Measurements from ENCODE around the gene NLRP7.
"Not testable (repeated sequence)": the region's sequence is repeated elsewhere in the genome, so short reads cannot be mapped to it uniquely, and the experiment has no call there.

Gene NLRP7

DNA sequence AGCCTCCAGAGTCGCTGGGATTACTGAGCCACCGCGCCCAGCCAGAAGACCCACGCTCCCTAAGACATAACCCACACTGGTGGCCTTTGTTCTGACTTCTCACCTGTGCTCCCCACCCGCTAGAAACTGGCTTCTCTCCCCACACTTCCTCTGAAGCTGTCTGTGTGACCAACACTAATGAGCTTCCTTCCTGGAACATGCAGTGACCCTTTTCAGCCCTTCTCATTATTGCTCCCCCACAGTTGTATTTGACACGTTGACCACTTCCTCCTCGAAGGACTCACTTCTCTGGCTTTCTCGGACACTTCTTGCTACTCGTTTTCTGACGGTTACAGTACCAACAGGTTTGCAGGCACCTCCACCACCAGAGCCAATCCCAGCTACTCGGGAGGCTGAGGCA lies 30.5 kb downstream of the NLRP7 start:
- Histone ChIP-seq H3K4me1 (ENCODE audit: control insufficient read depth, insufficient read depth, low read length) (no peaks in the 10 kb centered on the region), H3K9ac (ENCODE audit: low read length) (no peak overlapping the region), H3K4me3 (ENCODE audit: low read length) (no peak overlapping the region), H3K9me3 (ENCODE audit: control insufficient read depth, low read length) (no peaks in the 10 kb centered on the region), H3K27me3 (ENCODE audit: control insufficient read depth, insufficient read depth, low read length) (no peaks in the 10 kb centered on the region), H3K36me3 (ENCODE audit: control insufficient read depth, insufficient read depth, low read length) (no peaks in the 10 kb centered on the region)

DNA sequence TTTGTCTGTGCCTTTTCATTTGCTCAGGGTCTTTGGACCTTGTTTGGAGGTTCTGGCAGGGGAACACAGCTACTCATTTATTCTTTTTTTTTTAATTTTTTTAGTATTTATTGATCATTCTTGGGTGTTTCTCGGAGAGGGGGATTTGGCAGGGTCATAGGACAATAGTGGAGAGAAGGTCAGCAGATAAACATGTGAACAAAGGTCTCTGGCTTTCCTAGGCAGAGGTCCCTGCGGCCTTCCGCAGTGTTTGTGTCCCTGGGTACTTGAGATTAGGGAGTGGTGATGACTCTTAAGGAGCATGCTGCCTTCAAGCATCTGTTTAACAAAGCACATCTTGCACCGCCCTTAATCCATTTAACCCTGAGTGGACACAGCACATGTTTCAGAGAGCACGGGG lies 39.4 kb downstream of the NLRP7 start:
- not testable (repeated sequence) for H3K36me3 ChIP-seq (ENCODE audit: control insufficient read depth, insufficient read depth, low read length); H3K9me3 ChIP-seq (ENCODE audit: control insufficient read depth, low read length); H3K9ac ChIP-seq (ENCODE audit: low read length); H3K4me3 ChIP-seq (ENCODE audit: low read length); H3K4me1 ChIP-seq (ENCODE audit: control insufficient read depth, insufficient read depth, low read length); H3K27me3 ChIP-seq (ENCODE audit: control insufficient read depth, insufficient read depth, low read length)

DNA sequence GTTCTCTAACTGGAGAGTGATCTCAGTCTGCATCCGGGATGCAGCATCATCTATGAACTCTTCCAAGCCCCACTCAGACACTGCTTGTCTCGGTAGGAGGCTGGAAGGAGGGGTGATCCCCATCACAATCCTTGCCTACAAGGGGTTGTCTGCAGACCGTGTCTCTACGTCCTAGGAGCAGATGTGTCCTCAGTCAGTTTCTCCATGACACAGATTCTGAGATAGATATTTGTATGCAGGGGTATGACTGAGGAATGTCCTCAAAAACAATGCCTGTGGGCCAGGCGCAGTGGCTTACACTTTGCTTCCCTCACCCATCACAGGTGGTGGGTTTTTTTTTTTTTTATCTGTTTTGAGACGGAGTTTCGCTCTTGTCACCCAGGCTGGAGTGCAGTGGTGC lies 40.5 kb downstream of the NLRP7 start:
- H3K9me3 ChIP-seq (ENCODE audit: control insufficient read depth, low read length): no peaks in the 10 kb centered on the region
- no peaks in the 10 kb centered on the region for H3K4me1 ChIP-seq (ENCODE audit: control insufficient read depth, insufficient read depth, low read length)
- no peaks in the 10 kb centered on the region for H3K36me3 ChIP-seq (ENCODE audit: control insufficient read depth, insufficient read depth, low read length)
- H3K4me3 ChIP-seq (ENCODE audit: low read length): no peak overlapping the region
- H3K9ac ChIP-seq (ENCODE audit: low read length): no peak overlapping the region
- H3K27me3 ChIP-seq (ENCODE audit: control insufficient read depth, insufficient read depth, low read length): peaks cover 5% of the 10 kb centered on the region

DNA sequence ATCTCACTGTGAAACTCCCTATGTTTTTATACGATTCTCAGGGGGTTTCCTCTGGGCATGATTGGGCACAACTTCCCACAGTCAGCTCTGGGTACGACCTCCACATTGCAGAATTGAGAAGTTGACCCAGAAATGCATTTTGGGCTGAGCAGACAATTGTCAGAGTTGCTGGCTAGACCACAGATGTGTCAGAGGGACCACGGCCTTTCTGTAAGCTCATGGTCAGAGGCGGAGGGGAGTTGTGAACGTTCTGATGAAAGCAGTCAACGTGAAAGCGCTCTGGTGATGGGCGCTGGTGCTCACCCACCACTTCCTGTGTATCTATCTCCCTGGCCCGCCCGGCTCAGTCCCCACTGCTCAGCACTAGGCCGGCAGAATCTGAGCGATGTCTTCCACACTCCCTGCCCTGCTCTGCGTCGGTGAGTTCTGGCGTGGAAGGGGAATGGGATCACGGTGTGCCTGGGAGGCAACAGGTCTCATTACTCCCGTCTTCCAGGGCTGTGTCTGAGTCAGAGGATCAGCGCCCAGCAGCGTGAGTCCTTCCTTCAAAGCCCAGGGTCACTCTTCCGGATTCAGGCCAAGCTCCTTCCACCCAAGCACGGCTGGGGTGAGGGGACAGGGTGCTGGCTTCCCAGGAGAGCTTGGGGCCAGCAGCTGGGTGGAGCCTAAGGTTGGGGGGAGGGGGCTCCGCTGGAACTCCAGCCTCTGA lies 41.4 kb downstream of the NLRP7 start, which contains the start of gene NCR1:
Gene NCR1, plus strand, starts transcription at position 346 of the 709 bp plus-strand sequence. Its CDS starts 40 bp downstream, at position 386.
- Histone ChIP-seq H3K9me3 (ENCODE audit: control insufficient read depth, low read length) (no peaks in the 10 kb centered on the region), H3K27me3 (ENCODE audit: control insufficient read depth, insufficient read depth, low read length) (peaks cover 5% of the 10 kb centered on the region), H3K36me3 (ENCODE audit: control insufficient read depth, insufficient read depth, low read length) (no peaks in the 10 kb centered on the region), H3K4me1 (ENCODE audit: control insufficient read depth, insufficient read depth, low read length) (no peaks in the 10 kb centered on the region), H3K4me3 (ENCODE audit: low read length) (no peak within 1 kb of the TSS), H3K9ac (ENCODE audit: low read length) (no peak within 1 kb of the TSS)

DNA sequence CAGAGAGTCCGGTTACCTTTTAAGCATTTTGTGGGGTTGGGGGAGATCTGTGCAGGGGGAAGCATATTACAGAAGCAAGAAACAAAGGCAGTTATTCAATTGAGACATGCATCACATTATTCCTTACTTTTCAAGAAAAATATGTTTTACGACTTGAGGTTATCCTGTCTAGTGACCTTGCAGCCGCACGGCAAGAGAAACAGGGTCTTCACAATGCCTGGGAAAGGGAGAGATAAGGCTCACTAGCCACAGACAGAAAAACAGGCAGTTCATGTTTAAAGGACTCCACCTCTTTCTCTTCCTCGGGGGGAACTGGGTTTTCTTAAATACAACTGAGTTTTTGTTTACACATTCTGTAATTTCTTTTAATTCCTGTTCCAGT lies 41.9 kb downstream of the NLRP7 start:
- Histone ChIP-seq H3K4me3 (ENCODE audit: low read length) (no peak overlapping the region), H3K36me3 (ENCODE audit: control insufficient read depth, insufficient read depth, low read length) (no peaks in the 10 kb centered on the region), H3K9me3 (ENCODE audit: control insufficient read depth, low read length) (no peaks in the 10 kb centered on the region), H3K9ac (ENCODE audit: low read length) (no peak overlapping the region), H3K27me3 (ENCODE audit: control insufficient read depth, insufficient read depth, low read length) (peaks cover 5% of the 10 kb centered on the region), H3K4me1 (ENCODE audit: control insufficient read depth, insufficient read depth, low read length) (no peaks in the 10 kb centered on the region)

DNA sequence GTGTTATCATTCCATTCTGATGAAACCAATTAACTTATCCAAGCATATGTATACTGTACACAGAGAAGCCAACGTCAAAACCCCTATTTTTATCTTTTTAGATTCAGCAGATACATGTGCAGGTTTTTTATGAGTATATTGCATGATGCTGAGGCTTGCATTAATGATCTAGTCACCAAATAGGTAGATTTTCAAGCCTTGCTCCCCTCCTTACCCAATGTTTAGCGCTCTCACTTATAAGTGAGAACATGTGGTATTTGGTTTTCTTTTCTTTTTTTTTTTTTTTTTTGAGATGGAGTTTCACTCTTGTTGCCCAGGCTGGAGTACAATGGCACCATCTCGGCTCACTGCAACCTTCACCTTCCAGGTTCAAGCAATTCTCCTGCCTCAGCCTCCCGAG lies 43.1 kb downstream of the NLRP7 start:
- not testable (repeated sequence) for H3K36me3 ChIP-seq (ENCODE audit: control insufficient read depth, insufficient read depth, low read length); H3K9ac ChIP-seq (ENCODE audit: low read length); H3K4me3 ChIP-seq (ENCODE audit: low read length); H3K9me3 ChIP-seq (ENCODE audit: control insufficient read depth, low read length); H3K4me1 ChIP-seq (ENCODE audit: control insufficient read depth, insufficient read depth, low read length); H3K27me3 ChIP-seq (ENCODE audit: control insufficient read depth, insufficient read depth, low read length)

DNA sequence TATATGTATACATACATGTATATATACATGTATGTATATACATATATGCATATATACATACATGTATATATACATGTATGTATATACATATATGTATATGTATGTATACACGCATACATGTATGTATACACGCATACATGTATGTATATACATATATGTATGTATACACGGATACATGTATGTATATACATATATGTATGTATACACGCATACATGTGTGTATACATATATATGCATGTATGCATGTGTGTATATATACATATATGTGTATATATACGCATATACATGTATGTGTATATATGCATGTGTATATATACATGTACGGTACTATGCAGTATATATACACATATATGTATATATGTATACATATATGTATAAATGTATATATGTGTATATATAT lies 44.0 kb downstream of the NLRP7 start:
- H3K27me3 ChIP-seq (ENCODE audit: control insufficient read depth, insufficient read depth, low read length): peaks cover 5% of the 10 kb centered on the region

DNA sequence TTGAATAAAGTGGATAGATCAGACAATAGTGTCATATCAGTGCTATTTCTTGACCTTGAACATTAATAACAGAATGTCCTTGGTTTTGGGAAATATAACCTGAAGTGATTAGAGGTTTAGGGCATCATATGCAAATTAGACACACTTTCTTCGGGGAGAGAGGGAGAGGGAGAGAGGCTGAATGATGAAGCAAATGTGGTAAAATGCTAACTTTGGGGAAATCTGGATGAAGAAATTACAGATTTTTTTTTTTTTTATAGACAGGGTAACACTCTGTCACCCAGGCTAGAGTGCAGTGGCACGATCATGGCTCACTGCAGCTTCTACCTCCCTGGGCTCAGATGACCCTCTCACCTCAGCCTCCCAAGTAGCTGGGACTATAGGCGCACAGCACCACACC lies 45.3 kb downstream of the NLRP7 start:
- Histone ChIP-seq H3K4me1 (ENCODE audit: control insufficient read depth, insufficient read depth, low read length) (no peaks in the 10 kb centered on the region), H3K36me3 (ENCODE audit: control insufficient read depth, insufficient read depth, low read length) (no peaks in the 10 kb centered on the region), H3K4me3 (ENCODE audit: low read length) (no peak overlapping the region), H3K9ac (ENCODE audit: low read length) (no peak overlapping the region), H3K9me3 (ENCODE audit: control insufficient read depth, low read length) (no peaks in the 10 kb centered on the region), H3K27me3 (ENCODE audit: control insufficient read depth, insufficient read depth, low read length) (peaks cover 5% of the 10 kb centered on the region)

More for the DNA sequence above, 44.0 kb downstream of the NLRP7 start:
- H3K36me3 ChIP-seq (ENCODE audit: control insufficient read depth, insufficient read depth, low read length): no peaks in the 10 kb centered on the region
- H3K4me3 ChIP-seq (ENCODE audit: low read length): no peak overlapping the region
- H3K9ac ChIP-seq (ENCODE audit: low read length): no peak overlapping the region
- no peaks in the 10 kb centered on the region for H3K4me1 ChIP-seq (ENCODE audit: control insufficient read depth, insufficient read depth, low read length)
- H3K9me3 ChIP-seq (ENCODE audit: control insufficient read depth, low read length): no peaks in the 10 kb centered on the region

DNA sequence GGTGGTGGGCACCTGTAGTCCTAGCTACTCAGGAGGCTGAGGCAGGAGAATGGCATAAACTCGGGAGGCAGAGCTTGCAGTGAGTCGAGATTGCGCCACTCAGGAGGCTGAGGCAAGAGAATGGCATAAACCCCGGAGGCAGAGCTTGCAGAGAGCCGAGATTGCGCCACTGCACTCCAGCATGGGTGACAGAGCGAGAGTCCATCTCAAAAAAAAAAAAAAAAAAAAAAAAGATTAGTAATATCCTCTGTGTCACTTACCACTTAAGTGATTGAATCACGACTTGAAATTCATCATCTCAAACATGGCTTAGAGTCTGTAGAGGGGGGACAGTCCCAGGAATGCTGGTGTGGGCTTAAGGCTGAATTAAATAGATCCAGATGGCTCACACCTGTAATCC lies 46.2 kb downstream of the NLRP7 start:
- not testable (repeated sequence) for H3K4me1 ChIP-seq (ENCODE audit: control insufficient read depth, insufficient read depth, low read length)

DNA sequence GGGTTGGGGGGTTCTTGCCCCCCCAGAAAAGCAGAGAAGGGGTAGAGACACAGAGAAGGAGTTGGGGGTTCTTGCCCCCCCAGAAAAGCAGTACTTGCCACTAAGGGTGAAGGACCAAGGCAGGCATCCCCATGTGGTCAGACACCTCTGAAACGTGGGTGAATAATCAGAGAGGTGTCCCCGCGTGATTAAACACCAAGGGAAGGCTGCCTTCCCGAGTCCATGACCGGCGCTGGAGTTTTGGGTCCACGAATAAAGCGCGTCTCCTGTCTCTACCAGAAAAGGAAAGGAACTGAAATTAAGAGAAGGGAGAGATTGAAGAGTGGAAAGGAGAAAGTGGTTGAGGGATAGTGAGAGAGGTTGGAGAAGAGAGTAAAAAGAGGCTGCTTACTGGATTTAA lies 47.7 kb downstream of the NLRP7 start:
- not testable (repeated sequence) for H3K36me3 ChIP-seq (ENCODE audit: control insufficient read depth, insufficient read depth, low read length); H3K9me3 ChIP-seq (ENCODE audit: control insufficient read depth, low read length); H3K4me1 ChIP-seq (ENCODE audit: control insufficient read depth, insufficient read depth, low read length); H3K9ac ChIP-seq (ENCODE audit: low read length); H3K4me3 ChIP-seq (ENCODE audit: low read length); H3K27me3 ChIP-seq (ENCODE audit: control insufficient read depth, insufficient read depth, low read length)

More for the DNA sequence above, 46.2 kb downstream of the NLRP7 start:
- not testable (repeated sequence) for H3K4me3 ChIP-seq (ENCODE audit: low read length); H3K27me3 ChIP-seq (ENCODE audit: control insufficient read depth, insufficient read depth, low read length); H3K9ac ChIP-seq (ENCODE audit: low read length); H3K9me3 ChIP-seq (ENCODE audit: control insufficient read depth, low read length); H3K36me3 ChIP-seq (ENCODE audit: control insufficient read depth, insufficient read depth, low read length)

DNA sequence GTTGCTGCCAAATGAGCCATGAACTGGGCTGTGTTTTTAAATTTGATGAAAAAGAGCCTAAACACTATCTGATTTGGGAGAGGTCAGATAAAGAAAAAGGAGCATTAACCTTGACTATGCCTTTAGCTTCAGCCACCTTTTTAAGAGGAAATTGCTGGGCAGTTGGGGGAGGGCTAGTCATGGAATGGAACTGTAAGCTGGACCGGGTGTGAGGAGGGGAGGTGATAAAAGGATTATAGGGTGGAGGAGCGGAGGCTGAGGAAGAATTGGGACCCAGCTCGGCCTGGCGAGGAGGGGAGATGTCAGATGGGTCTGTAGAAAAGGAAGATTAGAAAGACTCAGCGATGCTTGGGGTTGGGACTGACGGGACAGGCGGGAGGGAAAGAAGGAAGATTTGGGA lies 48.6 kb downstream of the NLRP7 start:
- H3K27me3 ChIP-seq (ENCODE audit: control insufficient read depth, insufficient read depth, low read length); H3K9me3 ChIP-seq (ENCODE audit: control insufficient read depth, low read length); H3K4me1 ChIP-seq (ENCODE audit: control insufficient read depth, insufficient read depth, low read length); H3K4me3 ChIP-seq (ENCODE audit: low read length); H3K36me3 ChIP-seq (ENCODE audit: control insufficient read depth, insufficient read depth, low read length); H3K9ac ChIP-seq (ENCODE audit: low read length): not testable (repeated sequence)

DNA sequence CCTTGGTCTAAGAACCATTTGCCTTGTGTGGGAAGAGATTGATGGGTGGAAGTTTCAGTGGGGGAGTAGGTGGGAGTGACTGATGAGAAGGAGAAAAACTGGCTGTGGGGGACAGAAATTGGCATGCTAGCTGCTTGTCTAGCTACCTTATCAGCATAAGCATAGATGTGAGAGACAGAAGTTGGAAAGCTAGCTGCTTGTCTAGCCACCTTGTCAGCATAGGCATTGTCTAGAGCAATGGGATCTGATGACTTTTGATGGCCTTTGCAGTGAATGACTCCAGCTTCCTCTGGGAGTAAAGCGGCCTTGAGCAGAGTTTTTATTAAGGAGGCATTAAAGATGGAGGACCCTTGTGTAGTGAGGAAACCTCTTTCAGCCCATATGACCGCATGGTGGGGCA lies 51.3 kb downstream of the NLRP7 start:
- Histone ChIP-seq H3K36me3 (ENCODE audit: control insufficient read depth, insufficient read depth, low read length) (no peaks in the 10 kb centered on the region), H3K4me3 (ENCODE audit: low read length) (no peak overlapping the region)

DNA sequence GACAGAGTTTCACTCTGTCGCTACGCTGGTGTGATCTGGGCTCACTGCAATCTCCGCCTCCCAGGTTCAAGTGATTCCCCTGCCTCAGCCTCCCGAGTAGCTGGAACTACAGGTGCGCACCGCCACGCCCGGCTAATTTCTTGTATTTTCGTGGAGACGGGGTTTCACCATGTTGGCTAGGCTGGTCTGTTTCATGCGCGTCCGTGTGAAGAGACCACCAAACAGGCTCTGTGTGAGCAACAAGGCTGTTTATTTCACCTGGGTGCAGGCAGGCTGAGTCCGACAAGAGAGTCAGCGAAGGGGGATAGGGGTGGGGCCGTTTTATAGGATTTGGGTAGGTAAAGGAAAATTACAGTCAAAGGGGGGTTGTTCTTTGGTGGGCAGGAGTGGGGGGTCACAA lies 53.2 kb downstream of the NLRP7 start:
- not testable (repeated sequence) for H3K9ac ChIP-seq (ENCODE audit: low read length); H3K4me1 ChIP-seq (ENCODE audit: control insufficient read depth, insufficient read depth, low read length); H3K4me3 ChIP-seq (ENCODE audit: low read length); H3K9me3 ChIP-seq (ENCODE audit: control insufficient read depth, low read length); H3K36me3 ChIP-seq (ENCODE audit: control insufficient read depth, insufficient read depth, low read length); H3K27me3 ChIP-seq (ENCODE audit: control insufficient read depth, insufficient read depth, low read length)

More for the DNA sequence above, 51.3 kb downstream of the NLRP7 start:
- no peaks in the 10 kb centered on the region for H3K9me3 ChIP-seq (ENCODE audit: control insufficient read depth, low read length)
- no peak overlapping the region for H3K9ac ChIP-seq (ENCODE audit: low read length)
- H3K4me1 ChIP-seq (ENCODE audit: control insufficient read depth, insufficient read depth, low read length): no peaks in the 10 kb centered on the region
- no peaks in the 10 kb centered on the region for H3K27me3 ChIP-seq (ENCODE audit: control insufficient read depth, insufficient read depth, low read length)
